ENCODE results near the gene CERK. TPM values are rescaled to one million over a fixed set of nuclear protein-coding genes. Genes with fewer than 3 reads are reported as not detected.

Gene CERK
- total RNA-seq, 4 donors from 2014 or later = 20.3 to 42.0 (median 24.7) TPM

DNA sequence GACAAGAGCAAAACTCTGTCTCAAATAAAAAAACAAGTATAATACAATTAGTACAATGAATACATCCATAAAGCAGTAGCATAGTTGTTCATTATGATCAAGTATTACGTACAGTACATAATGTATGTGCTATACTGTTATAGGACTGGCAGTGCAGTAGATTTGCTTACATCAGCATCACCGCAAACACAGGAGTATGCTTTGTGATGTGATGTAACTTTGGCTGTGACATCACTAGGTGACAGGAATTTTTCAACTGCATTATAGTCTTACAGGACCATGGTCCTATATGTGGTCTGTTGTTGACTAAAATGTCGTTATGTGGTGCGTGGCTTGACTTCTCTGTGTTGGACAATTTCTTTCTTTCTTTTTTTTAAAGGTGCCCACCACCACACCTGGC, 41.0 kb upstream of the CERK start:
- Histone ChIP-seq H3K27ac (no peak overlapping the region), H3K36me3 (no peaks in the 10 kb centered on the region), H3K9me3 (no peaks in the 10 kb centered on the region), H3K4me3 (no peak overlapping the region), H3K27me3 (no peaks in the 10 kb centered on the region), H3K4me1 (peaks cover 0 to 41% (median 29%) of the 10 kb centered on the region in 4 donors)
- TF ChIP-seq, protein P1, sequence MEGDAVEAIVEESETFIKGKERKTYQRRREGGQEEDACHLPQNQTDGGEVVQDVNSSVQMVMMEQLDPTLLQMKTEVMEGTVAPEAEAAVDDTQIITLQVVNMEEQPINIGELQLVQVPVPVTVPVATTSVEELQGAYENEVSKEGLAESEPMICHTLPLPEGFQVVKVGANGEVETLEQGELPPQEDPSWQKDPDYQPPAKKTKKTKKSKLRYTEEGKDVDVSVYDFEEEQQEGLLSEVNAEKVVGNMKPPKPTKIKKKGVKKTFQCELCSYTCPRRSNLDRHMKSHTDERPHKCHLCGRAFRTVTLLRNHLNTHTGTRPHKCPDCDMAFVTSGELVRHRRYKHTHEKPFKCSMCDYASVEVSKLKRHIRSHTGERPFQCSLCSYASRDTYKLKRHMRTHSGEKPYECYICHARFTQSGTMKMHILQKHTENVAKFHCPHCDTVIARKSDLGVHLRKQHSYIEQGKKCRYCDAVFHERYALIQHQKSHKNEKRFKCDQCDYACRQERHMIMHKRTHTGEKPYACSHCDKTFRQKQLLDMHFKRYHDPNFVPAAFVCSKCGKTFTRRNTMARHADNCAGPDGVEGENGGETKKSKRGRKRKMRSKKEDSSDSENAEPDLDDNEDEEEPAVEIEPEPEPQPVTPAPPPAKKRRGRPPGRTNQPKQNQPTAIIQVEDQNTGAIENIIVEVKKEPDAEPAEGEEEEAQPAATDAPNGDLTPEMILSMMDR (IDR thresholded peaks at IDR 0.05) = no peak
- no peak for TF ChIP-seq POLR2A (IDR thresholded peaks at IDR 0.05)
- TF ChIP-seq EP300 (IDR thresholded peaks at IDR 0.05) = no peak
- DNase-seq (ENCODE audit: low spot score in 2 of 2) = no peak
- 95 to 99% methylated on average over 4 of the region's 4 CpGs for WGBS, 2 donors

DNA sequence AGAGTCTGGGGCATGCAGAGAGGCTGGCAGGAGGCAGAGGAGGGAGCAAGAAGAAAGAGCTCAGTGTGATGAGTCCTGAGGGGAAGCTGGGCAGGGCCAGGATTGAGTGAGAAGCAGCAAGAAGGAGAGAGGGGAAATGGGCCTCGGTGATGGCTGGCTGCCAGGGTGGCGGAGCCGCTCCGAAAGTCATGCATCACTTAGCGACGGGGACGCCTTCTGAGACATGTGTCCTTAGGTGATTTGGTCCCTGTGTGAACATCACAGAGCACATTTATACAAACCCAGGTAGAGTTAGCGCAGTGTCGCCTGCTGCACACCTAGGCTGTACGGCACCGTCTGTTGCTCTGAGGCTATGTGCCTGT, 39.5 kb upstream of the CERK start:
- Histone ChIP-seq H3K27ac (peak overlapping the region in 3 of 4 donors; percentile 5 to 60 (median 9)), H3K4me3 (no peak overlapping the region), H3K9me3 (no peaks in the 10 kb centered on the region), H3K4me1 (peaks cover 0 to 54% (median 34%) of the 10 kb centered on the region in 4 donors), H3K36me3 (no peaks in the 10 kb centered on the region), H3K27me3 (no peaks in the 10 kb centered on the region)
- peak in 1 of 2 donors; percentile 35 for DNase-seq (ENCODE audit: low spot score in 2 of 2)
- 56 to 57% methylated on average over 11 of the region's 11 CpGs for WGBS, 2 donors
- TF ChIP-seq, protein P1 (IDR thresholded peaks at IDR 0.05) = no peak
- TF ChIP-seq POLR2A (IDR thresholded peaks at IDR 0.05) (no peak), EP300 (IDR thresholded peaks at IDR 0.05) (no peak)

DNA sequence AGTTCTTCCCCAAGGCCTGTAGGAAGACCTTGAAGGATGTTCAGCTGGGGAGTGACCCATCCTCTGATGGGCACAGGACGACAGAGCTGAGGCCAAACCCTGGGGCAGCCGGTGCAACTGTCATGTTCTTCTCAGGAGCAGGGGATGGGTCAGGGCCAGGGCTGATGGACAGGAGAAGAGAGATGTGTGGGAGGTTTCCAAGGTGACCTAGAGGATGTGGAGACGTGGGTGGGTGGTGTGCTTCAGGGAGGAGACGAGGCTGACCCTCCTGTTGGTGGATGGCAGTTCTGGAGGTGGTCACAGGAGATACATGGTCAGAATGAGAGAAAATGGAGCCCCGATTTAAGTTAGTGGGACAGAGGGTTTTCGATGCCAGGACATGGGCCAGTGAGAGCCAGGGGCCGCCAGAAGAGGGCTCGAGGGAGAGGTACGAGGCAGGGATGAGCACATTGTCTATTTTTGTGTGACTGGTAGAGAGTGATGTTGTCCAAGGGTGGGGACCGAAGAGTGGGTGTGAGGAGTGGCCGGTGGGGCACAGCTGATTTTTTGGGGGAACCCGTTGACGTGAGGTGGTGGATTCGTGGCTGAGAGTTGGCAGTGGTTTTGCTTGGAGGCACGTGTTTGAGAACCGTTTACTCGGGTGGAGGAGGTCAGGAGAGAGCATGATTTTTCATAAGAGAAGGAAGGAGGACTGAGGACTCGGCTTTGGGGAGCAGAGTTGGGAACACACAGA, 39.0 kb upstream of the CERK start:
- TF ChIP-seq POLR2A (IDR thresholded peaks at IDR 0.05) (no peak), EP300 (IDR thresholded peaks at IDR 0.05) (no peak)
- TF ChIP-seq, protein P1 (IDR thresholded peaks at IDR 0.05) = no peak
- peak overlapping the region in 3 of 4 donors; percentile 9 to 60 (median 50) for H3K27ac ChIP-seq
- H3K27me3 ChIP-seq = no peaks in the 10 kb centered on the region
- H3K36me3 ChIP-seq = no peaks in the 10 kb centered on the region
- H3K4me1 ChIP-seq = peaks cover 0 to 54% (median 34%) of the 10 kb centered on the region in 4 donors
- WGBS, 2 donors = 56 to 60% methylated on average over 17 to 18 of the region's 18 CpGs
- DNase-seq (ENCODE audit: low spot score in 2 of 2) = no peak
- no peak overlapping the region for H3K4me3 ChIP-seq
- no peaks in the 10 kb centered on the region for H3K9me3 ChIP-seq

DNA sequence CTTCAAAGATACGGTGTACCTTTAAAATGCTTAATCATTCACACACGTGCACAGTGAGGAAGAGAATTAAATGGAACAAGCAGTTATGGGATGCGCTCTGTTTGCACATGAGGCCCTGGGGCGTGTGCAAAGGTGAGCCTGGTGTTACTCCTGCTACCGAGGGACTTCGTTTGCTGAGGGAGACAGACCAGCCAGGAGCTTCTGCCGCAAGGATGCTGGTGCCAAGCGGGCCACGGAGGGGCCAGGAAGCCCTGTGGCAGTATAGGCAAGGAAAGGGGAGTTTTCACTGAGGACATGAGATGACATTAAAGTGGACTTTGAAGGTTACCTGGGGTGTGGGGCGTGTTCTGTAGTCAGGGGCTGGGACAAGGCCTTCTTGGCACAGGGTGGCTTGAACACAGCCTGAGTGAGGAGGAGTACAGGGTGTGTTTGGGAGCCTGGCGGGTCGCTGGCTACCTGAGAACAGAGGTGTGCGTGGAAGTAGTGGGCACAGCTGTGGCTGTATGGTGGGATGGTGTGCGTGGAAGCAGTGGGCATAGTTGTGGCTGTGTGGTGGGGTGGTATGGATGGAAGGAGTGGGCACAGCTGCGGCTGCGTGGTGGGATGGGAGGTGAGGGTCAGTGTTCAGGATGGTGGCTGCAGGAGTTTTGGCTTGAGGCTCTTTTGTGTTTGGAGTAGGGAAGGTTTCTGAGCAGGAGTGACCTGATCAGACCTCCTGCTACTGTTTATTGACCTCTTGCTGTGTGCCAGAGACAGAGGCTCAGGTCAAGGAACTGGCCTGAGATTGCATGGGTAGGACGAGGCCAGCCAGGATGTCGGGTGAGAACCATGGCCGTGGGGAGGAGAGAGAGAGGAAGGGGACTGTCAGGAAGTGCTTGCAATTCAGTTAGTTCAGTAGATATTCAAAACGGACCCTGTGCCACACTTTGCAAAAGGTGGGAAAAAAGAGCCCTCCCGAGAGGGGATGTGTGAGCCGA, 38.1 kb upstream of the CERK start:
- TF ChIP-seq POLR2A (IDR thresholded peaks at IDR 0.05) (no peak), EP300 (IDR thresholded peaks at IDR 0.05) (no peak)
- TF ChIP-seq, protein P1 (IDR thresholded peaks at IDR 0.05) = no peak
- Histone ChIP-seq H3K9me3 (no peaks in the 10 kb centered on the region), H3K4me1 (peaks cover 0 to 54% (median 34%) of the 10 kb centered on the region in 4 donors), H3K4me3 (no peak overlapping the region), H3K27me3 (no peaks in the 10 kb centered on the region), H3K36me3 (no peaks in the 10 kb centered on the region), H3K27ac (peak overlapping the region in 3 of 4 donors; percentile 9 to 70 (median 50))
- WGBS, 2 donors = 83 to 84% methylated on average over 22 of the region's 22 CpGs
- DNase-seq (ENCODE audit: low spot score in 2 of 2) = no peak
